IgD-negative memory B cell (primary cell): ENCODE measurements around the gene ABLIM1. TPM values are rescaled to one million over a fixed set of nuclear protein-coding genes. Genes with fewer than 3 reads are reported as not detected.
A peak's percentile ranks its signal among the peaks of the same experiment; 100 is the strongest.

Experiments used
- H3K27ac Mint-ChIP-seq, 3 donors: one replicate each; pipeline ENCODE4 v1.8.0; 2020 to 2022; ENCODE audit warnings: mild to moderate bottlenecking in 3 of 3, mixed read lengths in 3 of 3, moderate library complexity in 1 of 3
- H3K27me3 Mint-ChIP-seq: one replicate; pipeline ENCODE4 v1.8.0; 2021; ENCODE audit warnings: mixed read lengths
- H3K36me3 Mint-ChIP-seq: one replicate; pipeline ENCODE4 v1.8.0; 2020; ENCODE audit warnings: mild to moderate bottlenecking, mixed read lengths
- H3K4me1 Mint-ChIP-seq, 3 donors: one replicate each; pipeline ENCODE4 v1.8.0; 2020 to 2022; ENCODE audit warnings: mixed read lengths in 3 of 3, mild to moderate bottlenecking in 1 of 3
- H3K4me3 Mint-ChIP-seq, 4 donors: one replicate each; pipeline ENCODE4 v1.8.0; 2020 to 2022; ENCODE audit warnings: mild to moderate bottlenecking in 4 of 4, mixed read lengths in 4 of 4, moderate library complexity in 3 of 4
- H3K9me3 Mint-ChIP-seq, 3 donors: one replicate each; pipeline ENCODE4 v1.8.0; 2020 to 2021; ENCODE audit warnings: mixed read lengths in 3 of 3, mild to moderate bottlenecking in 1 of 3
- polyA plus RNA-seq: library from polyadenylated mRNA; unstranded; fragments of 300-500 nt; fragmentation: Illumina TruSeq; gene quantifications from one replicate; pipeline ENCODE4 v1.2.3, GENCODE V29; 2021

The ABLIM1 gene
- polyA plus RNA-seq, 1 donor from 2014 or later: 115 TPM

- no peak overlapping the region for H3K27ac Mint-ChIP-seq
- peaks cover 0 to 4% (median 2%) of the 10 kb centered on the region in 3 donors for H3K4me1 Mint-ChIP-seq
- no peaks in the 10 kb centered on the region for H3K9me3 Mint-ChIP-seq
- no peaks in the 10 kb centered on the region for H3K36me3 Mint-ChIP-seq
- peaks cover 5% of the 10 kb centered on the region for H3K27me3 Mint-ChIP-seq
- no peak overlapping the region for H3K4me3 Mint-ChIP-seq
These were observed 12.4 kb downstream of the ABLIM1 start for GRCh38 chr10:114645706-114646105.

- Mint-ChIP-seq H3K9me3 (no peaks in the 10 kb centered on the region), H3K27ac (no peak overlapping the region)
These were observed 14.9 kb downstream of the ABLIM1 start for GRCh38 chr10:114643158-114643557.

GRCh38 chr10:114642729-114643128, 15.3 kb downstream of the ABLIM1 start:
- Mint-ChIP-seq H3K9me3 (no peaks in the 10 kb centered on the region), H3K27me3 (peaks cover 5% of the 10 kb centered on the region), H3K4me1 (peaks cover 0 to 4% (median 0%) of the 10 kb centered on the region in 3 donors), H3K36me3 (no peaks in the 10 kb centered on the region), H3K27ac (no peak overlapping the region), H3K4me3 (no peak overlapping the region)

More at GRCh38 chr10:114643158-114643557, 14.9 kb downstream of the ABLIM1 start:
- H3K36me3 Mint-ChIP-seq: no peaks in the 10 kb centered on the region
- H3K4me3 Mint-ChIP-seq: no peak overlapping the region
- peaks cover 5% of the 10 kb centered on the region for H3K27me3 Mint-ChIP-seq
- peaks cover 0 to 4% (median 0%) of the 10 kb centered on the region in 3 donors for H3K4me1 Mint-ChIP-seq

GRCh38 chr10:114638821-114639625, 19.1 kb downstream of the ABLIM1 start:
- Mint-ChIP-seq H3K4me3 (no peak overlapping the region), H3K36me3 (no peaks in the 10 kb centered on the region), H3K27ac (no peak overlapping the region), H3K9me3 (no peaks in the 10 kb centered on the region), H3K4me1 (peaks cover 0 to 4% (median 0%) of the 10 kb centered on the region in 3 donors), H3K27me3 (no peaks in the 10 kb centered on the region)

- Mint-ChIP-seq H3K36me3 (no peaks in the 10 kb centered on the region), H3K4me1 (peaks cover 10 to 19% (median 15%) of the 10 kb centered on the region in 3 donors)
These were observed 22.1 kb downstream of the ABLIM1 start for GRCh38 chr10:114635797-114636550.

GRCh38 chr10:114635101-114635500, 23.0 kb downstream of the ABLIM1 start:
- Mint-ChIP-seq H3K4me3 (no peak overlapping the region), H3K9me3 (no peaks in the 10 kb centered on the region), H3K4me1 (peaks cover 15 to 21% (median 19%) of the 10 kb centered on the region in 3 donors), H3K36me3 (no peaks in the 10 kb centered on the region), H3K27ac (no peak overlapping the region), H3K27me3 (peaks cover 30% of the 10 kb centered on the region)

More at GRCh38 chr10:114635797-114636550, 22.1 kb downstream of the ABLIM1 start:
- Mint-ChIP-seq H3K27me3 (peaks cover 25% of the 10 kb centered on the region), H3K27ac (no peak overlapping the region), H3K9me3 (no peaks in the 10 kb centered on the region), H3K4me3 (no peak overlapping the region)

GRCh38 chr10:114634609-114634979, 23.5 kb downstream of the ABLIM1 start:
- H3K27ac Mint-ChIP-seq: no peak overlapping the region
- no peak overlapping the region for H3K4me3 Mint-ChIP-seq
- no peaks in the 10 kb centered on the region for H3K36me3 Mint-ChIP-seq
- peaks cover 15 to 21% (median 20%) of the 10 kb centered on the region in 3 donors for H3K4me1 Mint-ChIP-seq
- H3K9me3 Mint-ChIP-seq: peaks cover 0 to under 1% (median 0%) of the 10 kb centered on the region in 3 donors
- peaks cover 34% of the 10 kb centered on the region for H3K27me3 Mint-ChIP-seq

GRCh38 chr10:114632869-114633715, 25.0 kb downstream of the ABLIM1 start:
- Mint-ChIP-seq H3K4me1 (peaks cover 12 to 21% (median 20%) of the 10 kb centered on the region in 3 donors), H3K27me3 (peaks cover 36% of the 10 kb centered on the region), H3K4me3 (peak overlapping the region; percentile 53 to 92 (median 86)), H3K36me3 (no peaks in the 10 kb centered on the region), H3K27ac (no peak overlapping the region), H3K9me3 (peaks cover 0 to 1% (median 0%) of the 10 kb centered on the region in 3 donors)

- Mint-ChIP-seq H3K9me3 (peaks cover 0 to 1% (median 0%) of the 10 kb centered on the region in 3 donors), H3K4me3 (peak overlapping the region; percentile 82 to 92 (median 88)), H3K4me1 (peaks cover 12 to 21% (median 20%) of the 10 kb centered on the region in 3 donors), H3K27me3 (peaks cover 36% of the 10 kb centered on the region), H3K36me3 (no peaks in the 10 kb centered on the region), H3K27ac (no peak overlapping the region)
These were observed 26.2 kb downstream of the ABLIM1 start for GRCh38 chr10:114631666-114632417.

GRCh38 chr10:114631090-114631665, 26.9 kb downstream of the ABLIM1 start:
- Mint-ChIP-seq H3K4me3 (peak overlapping the region; percentile 82 to 92 (median 88)), H3K27me3 (peaks cover 36% of the 10 kb centered on the region), H3K36me3 (no peaks in the 10 kb centered on the region), H3K9me3 (peaks cover 0 to 1% (median 0%) of the 10 kb centered on the region in 3 donors), H3K27ac (no peak overlapping the region), H3K4me1 (peaks cover 12 to 21% (median 20%) of the 10 kb centered on the region in 3 donors)

GRCh38 chr10:114629824-114630730, 28.0 kb downstream of the ABLIM1 start:
- H3K36me3 Mint-ChIP-seq: no peaks in the 10 kb centered on the region
- H3K4me3 Mint-ChIP-seq: peak overlapping the region in 3 of 4 donors; percentile 0 to 7 (median 6)
- H3K4me1 Mint-ChIP-seq: peaks cover 12 to 21% (median 20%) of the 10 kb centered on the region in 3 donors
- no peak overlapping the region for H3K27ac Mint-ChIP-seq
- H3K9me3 Mint-ChIP-seq: peaks cover 0 to 3% (median 0%) of the 10 kb centered on the region in 3 donors
- H3K27me3 Mint-ChIP-seq: peaks cover 36% of the 10 kb centered on the region

- H3K36me3 Mint-ChIP-seq: no peaks in the 10 kb centered on the region
- H3K4me1 Mint-ChIP-seq: peaks cover 12 to 21% (median 20%) of the 10 kb centered on the region in 3 donors
- H3K4me3 Mint-ChIP-seq: no peak overlapping the region
- H3K27me3 Mint-ChIP-seq: peaks cover 36% of the 10 kb centered on the region
- peaks cover 0 to 3% (median 0%) of the 10 kb centered on the region in 3 donors for H3K9me3 Mint-ChIP-seq
- no peak overlapping the region for H3K27ac Mint-ChIP-seq
These were observed 28.8 kb downstream of the ABLIM1 start for GRCh38 chr10:114629083-114629823.
